LHCN-M2 (cell line): ENCODE measurements around the gene PP2D1. TPM values are rescaled to one million over a fixed set of nuclear protein-coding genes. Genes with fewer than 3 reads are reported as not detected.

Experiments used
- total RNA-seq: library from RNA; depleted of rRNA; stranded (reverse); fragments of >200 nt; gene quantifications from 2 replicates; pipeline ENCODE4 v1.2.3, GENCODE V29; 2014; rRNA removed

The PP2D1 gene
- total RNA-seq, 1 experiment from 2014 or later, result not detected

Other genes starting within 250 kb of the PP2D1 start
- 0.13 and 0.34 TPM in 2 replicates for gene EFHB, start 78.0 kb downstream of the PP2D1 start, total RNA-seq
- 54.6 and 55.6 TPM in 2 replicates for gene RAB5A, start 65.2 kb downstream of the PP2D1 start, total RNA-seq
- 13.2 and 15.2 TPM in 2 replicates for gene KAT2B, start 28.2 kb upstream of the PP2D1 start, total RNA-seq
- gene SGO1, start 173.9 kb upstream of the PP2D1 start, total RNA-seq, result 19.3 and 20.0 TPM in 2 replicates